ENCODE data around the gene POLR3H. TPM values are rescaled to one million over a fixed set of nuclear protein-coding genes. Genes with fewer than 3 reads are reported as not detected.

Gene POLR3H
- total and polyA plus RNA-seq, 2 donors, result 12.8 to 25.1 TPM

- no peak for DNase-seq (ENCODE audit: extremely low spot score)
- H3K4me3 ChIP-seq (ENCODE audit: low read depth, low read length), result no peak overlapping the region
- no peak overlapping the region for H3K27ac ChIP-seq (ENCODE audit: low read depth)
- WGBS, result 86% methylated on average over 4 of the region's 4 CpGs
- no peaks in the 10 kb centered on the region for H3K36me3 ChIP-seq (ENCODE audit: insufficient read depth)
- peaks cover 3% of the 10 kb centered on the region for H3K4me1 ChIP-seq (ENCODE audit: insufficient read depth)
Observed at GRCh38 chr22:41488076-41488475, 56.2 kb downstream of the POLR3H start.

GRCh38 chr22:41487037-41487935 lies 57.0 kb downstream of the POLR3H start:
- WGBS, result 64% methylated on average over 8 of the region's 8 CpGs
- peaks cover 3% of the 10 kb centered on the region for H3K4me1 ChIP-seq (ENCODE audit: insufficient read depth)
- H3K36me3 ChIP-seq (ENCODE audit: insufficient read depth), result no peaks in the 10 kb centered on the region
- no peak overlapping the region for H3K27ac ChIP-seq (ENCODE audit: low read depth)
- DNase-seq (ENCODE audit: extremely low spot score), result no peak
- H3K4me3 ChIP-seq (ENCODE audit: low read depth, low read length), result no peak overlapping the region

DNA sequence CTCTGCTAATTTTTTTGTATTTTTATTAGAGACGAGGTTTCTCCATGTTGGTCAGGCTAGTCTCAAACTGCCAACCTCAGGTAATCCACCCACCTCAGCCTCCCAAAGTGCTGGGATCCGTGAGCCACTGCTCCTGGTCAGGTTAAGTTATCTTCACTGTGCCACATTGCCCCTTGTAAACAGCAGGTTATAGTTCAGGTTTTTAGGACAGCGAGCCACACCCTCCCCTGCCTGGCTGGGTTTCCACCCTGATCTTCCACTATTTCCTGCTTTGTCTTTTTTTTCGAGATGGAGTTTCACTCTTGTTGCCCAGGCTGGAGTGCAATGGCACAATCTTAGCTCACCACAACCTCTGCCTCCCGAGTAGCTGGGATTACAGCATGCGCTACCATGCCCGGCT lies 59.2 kb downstream of the POLR3H start:
- DNase-seq (ENCODE audit: extremely low spot score), result no peak
- H3K36me3 ChIP-seq (ENCODE audit: insufficient read depth), result no peaks in the 10 kb centered on the region
- H3K27ac ChIP-seq (ENCODE audit: low read depth), result no peak overlapping the region
- H3K4me1 ChIP-seq (ENCODE audit: insufficient read depth), result peaks cover 3% of the 10 kb centered on the region
- H3K4me3 ChIP-seq (ENCODE audit: low read depth, low read length), result no peak overlapping the region
- WGBS, result 80% methylated on average over 7 of the region's 7 CpGs

- no peak overlapping the region for H3K4me3 ChIP-seq (ENCODE audit: low read depth, low read length)
- no peak overlapping the region for H3K27ac ChIP-seq (ENCODE audit: low read depth)
- H3K4me1 ChIP-seq (ENCODE audit: insufficient read depth), result no peaks in the 10 kb centered on the region
- H3K36me3 ChIP-seq (ENCODE audit: insufficient read depth), result no peaks in the 10 kb centered on the region
- WGBS, result 54% methylated on average over 2 of the region's 2 CpGs
- DNase-seq (ENCODE audit: extremely low spot score), result no peak
Observed at GRCh38 chr22:41482319-41482935, 61.8 kb downstream of the POLR3H start.

- Histone ChIP-seq H3K27ac (ENCODE audit: low read depth) (no peak overlapping the region), H3K36me3 (ENCODE audit: insufficient read depth) (no peaks in the 10 kb centered on the region), H3K4me3 (ENCODE audit: low read depth, low read length) (no peak overlapping the region), H3K4me1 (ENCODE audit: insufficient read depth) (no peaks in the 10 kb centered on the region)
- DNase-seq (ENCODE audit: extremely low spot score), result no peak
- 73% methylated on average over 5 of the region's 5 CpGs for WGBS
Observed at GRCh38 chr22:41481925-41482318, 62.3 kb downstream of the POLR3H start.

DNA sequence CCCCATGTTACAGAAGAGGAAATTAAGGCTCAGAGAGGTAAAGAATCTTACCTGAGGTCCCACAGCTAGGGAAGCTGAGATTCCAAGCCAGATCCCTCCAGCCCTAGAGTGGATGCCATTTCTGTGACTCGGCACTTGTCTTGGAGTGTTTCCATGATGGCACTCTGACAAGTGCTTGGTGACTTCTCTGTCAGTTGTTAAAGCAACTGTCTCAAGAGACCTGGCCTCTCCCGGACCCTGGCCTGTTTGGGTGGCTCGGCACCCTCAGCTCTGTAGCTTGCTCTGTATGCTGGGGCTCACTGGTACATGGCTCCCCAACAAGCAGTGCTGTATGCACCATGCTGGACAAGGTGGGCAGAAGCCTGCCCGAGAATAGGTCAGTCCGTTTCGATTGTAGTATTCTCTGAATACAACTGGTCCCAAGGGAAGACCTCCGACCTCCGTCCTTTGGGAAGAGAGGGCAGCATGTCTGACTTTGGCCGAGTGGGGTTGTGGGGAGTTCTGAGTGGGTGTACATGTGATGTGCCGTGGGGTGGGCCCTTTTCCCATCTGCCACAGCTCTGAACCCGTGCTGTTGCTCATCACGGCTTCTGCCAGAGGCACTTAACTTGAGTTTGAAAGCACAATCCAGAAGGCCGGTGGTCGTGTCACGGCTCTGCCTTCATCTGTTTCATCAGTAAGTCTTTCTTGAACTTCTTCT lies 63.0 kb downstream of the POLR3H start:
- H3K27ac ChIP-seq (ENCODE audit: low read depth), result no peak overlapping the region
- H3K36me3 ChIP-seq (ENCODE audit: insufficient read depth), result no peaks in the 10 kb centered on the region
- no peak overlapping the region for H3K4me3 ChIP-seq (ENCODE audit: low read depth, low read length)
- 81% methylated on average over 15 of the region's 15 CpGs for WGBS
- DNase-seq (ENCODE audit: extremely low spot score), result no peak
- H3K4me1 ChIP-seq (ENCODE audit: insufficient read depth), result no peaks in the 10 kb centered on the region

DNA sequence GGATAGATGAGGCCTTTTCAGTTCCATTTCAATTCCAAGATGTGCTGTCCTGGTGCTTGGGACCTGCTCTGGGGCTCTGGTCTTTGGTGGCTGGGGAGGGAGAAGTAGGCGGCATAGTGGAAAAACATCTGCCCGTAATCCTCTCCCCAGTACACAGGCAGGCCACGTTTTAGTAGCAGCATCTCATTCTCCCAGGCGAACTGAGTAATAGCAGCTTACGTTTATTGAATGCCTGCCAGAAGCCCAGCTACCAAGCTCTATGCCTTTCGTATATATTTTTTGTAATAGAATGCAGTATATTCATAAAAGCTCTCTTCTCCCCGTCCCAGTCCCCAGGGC lies 63.9 kb downstream of the POLR3H start:
- no peak overlapping the region for H3K27ac ChIP-seq (ENCODE audit: low read depth)
- H3K4me1 ChIP-seq (ENCODE audit: insufficient read depth), result no peaks in the 10 kb centered on the region
- WGBS, result 42% methylated on average over 7 of the region's 7 CpGs
- no peaks in the 10 kb centered on the region for H3K36me3 ChIP-seq (ENCODE audit: insufficient read depth)
- no peak overlapping the region for H3K4me3 ChIP-seq (ENCODE audit: low read depth, low read length)
- DNase-seq (ENCODE audit: extremely low spot score), result no peak

GRCh38 chr22:41479671-41480396 lies 64.4 kb downstream of the POLR3H start:
- Histone ChIP-seq H3K4me1 (ENCODE audit: insufficient read depth) (no peaks in the 10 kb centered on the region), H3K36me3 (ENCODE audit: insufficient read depth) (no peaks in the 10 kb centered on the region), H3K4me3 (ENCODE audit: low read depth, low read length) (no peak overlapping the region), H3K27ac (ENCODE audit: low read depth) (no peak overlapping the region)
- WGBS, result 69% methylated on average over 6 of the region's 6 CpGs
- no peak for DNase-seq (ENCODE audit: extremely low spot score)

DNA sequence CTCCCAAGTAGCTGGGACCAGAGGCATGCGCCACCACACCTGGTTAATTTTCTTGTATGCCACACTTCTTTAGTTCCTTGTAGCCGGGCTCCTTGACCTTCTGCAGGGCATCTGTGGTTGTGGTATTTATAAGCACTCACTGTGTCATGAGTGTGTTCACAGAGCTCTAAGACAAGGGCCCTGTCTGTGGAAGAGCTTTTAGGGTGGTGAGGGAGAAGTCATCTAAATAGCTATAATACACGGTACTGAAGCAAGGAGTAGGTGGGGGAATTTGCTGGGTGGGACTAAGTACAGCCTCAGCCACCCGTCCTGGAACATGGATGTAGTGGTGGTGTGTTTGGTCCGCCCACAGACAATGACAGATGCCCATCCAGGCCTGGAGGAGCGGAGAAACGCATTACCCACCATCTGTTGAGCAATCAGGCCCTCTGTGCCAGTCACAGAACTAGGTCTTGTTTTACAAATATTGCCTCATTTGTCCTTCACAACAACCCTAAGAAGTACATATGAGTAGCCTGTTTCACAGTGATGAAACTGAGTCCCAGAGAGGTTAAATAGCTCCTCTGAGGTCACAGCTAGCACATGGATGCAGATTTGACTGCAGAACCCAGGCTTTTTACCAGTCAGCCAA lies 65.3 kb downstream of the POLR3H start:
- Histone ChIP-seq H3K4me1 (ENCODE audit: insufficient read depth) (no peaks in the 10 kb centered on the region), H3K27ac (ENCODE audit: low read depth) (no peak overlapping the region), H3K4me3 (ENCODE audit: low read depth, low read length) (no peak overlapping the region), H3K36me3 (ENCODE audit: insufficient read depth) (no peaks in the 10 kb centered on the region)
- DNase-seq (ENCODE audit: extremely low spot score), result no peak
- WGBS, result 86% methylated on average over 7 of the region's 7 CpGs

DNA sequence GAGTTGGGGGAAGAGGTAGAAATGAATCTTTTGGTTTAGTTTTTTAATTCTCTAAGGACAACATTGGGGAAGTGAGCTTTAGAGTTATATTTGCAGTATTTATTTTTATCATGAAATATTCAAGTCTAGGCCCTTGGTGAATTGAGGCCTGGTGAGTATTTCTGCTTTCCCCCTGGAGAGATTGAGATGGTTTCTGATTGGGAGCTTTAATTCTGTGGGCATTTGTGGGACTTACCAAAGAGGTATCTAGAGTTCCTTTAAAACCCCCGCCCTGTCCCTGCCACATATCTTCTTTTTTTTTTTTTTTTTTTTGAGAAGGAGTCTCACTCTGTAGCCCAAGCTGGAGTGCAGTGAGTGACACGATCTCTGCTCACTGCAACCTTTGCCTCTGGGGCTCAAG lies 65.8 kb downstream of the POLR3H start:
- WGBS, result 92% methylated on average over 2 of the region's 2 CpGs
- H3K27ac ChIP-seq (ENCODE audit: low read depth), result no peak overlapping the region

More for the DNA sequence above, 65.8 kb downstream of the POLR3H start:
- Histone ChIP-seq H3K4me1 (ENCODE audit: insufficient read depth) (no peaks in the 10 kb centered on the region), H3K36me3 (ENCODE audit: insufficient read depth) (no peaks in the 10 kb centered on the region), H3K4me3 (ENCODE audit: low read depth, low read length) (no peak overlapping the region)
- no peak for DNase-seq (ENCODE audit: extremely low spot score)
